ENCODE results near the gene RTL5.

DNA sequence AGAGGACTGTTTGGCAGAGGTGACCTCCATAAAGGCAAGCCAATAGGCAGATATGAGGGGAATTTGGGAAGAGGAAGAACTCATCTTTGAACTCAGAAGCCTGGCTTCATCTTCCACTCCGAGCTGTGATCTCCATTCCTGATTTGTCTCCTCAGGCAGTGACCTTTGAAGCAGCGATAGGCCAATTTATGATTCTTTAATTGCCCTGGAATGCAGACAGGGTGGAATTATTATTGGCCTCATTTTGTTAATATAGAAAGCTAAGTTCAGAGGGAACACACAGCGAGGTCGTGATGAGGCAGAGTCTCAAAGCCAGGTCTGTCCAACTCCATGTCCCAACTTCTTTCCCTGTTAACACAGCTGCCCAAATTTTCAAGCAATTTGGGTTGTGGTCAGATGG lies 16.9 kb downstream of the RTL5 start:
- TF ChIP-seq CTCF (conservative IDR thresholded peaks at IDR 0.05) = no peak
- TF ChIP-seq EZH2 (IDR thresholded peaks at IDR 0.05; ENCODE audit: low read depth) = no peak

Measured in PC-9 (cell line).